PFSK-1 (cell line): ENCODE measurements around the gene RSPH1.

Experiments
- FOXP2 ChIP-seq: optimal IDR thresholded peaks from 2 replicates; pipeline ENCODE3; 2011; ENCODE audit warnings: borderline replicate concordance, control low read depth, inconsistent platforms; ENCODE audit not compliant: insufficient read depth; ENCODE audit errors: extremely low read length, extremely low read depth
- POLR2AphosphoS5 ChIP-seq: IDR thresholded peaks from 2 replicates; pipeline ENCODE4 v1.6.1; 2012; ENCODE audit warnings: low read depth, mild to moderate bottlenecking, control low read depth, low read length, moderate library complexity
- REST ChIP-seq, 2 experiments: IDR thresholded peaks; 2 replicates each; pipeline versions ENCODE4 v1.6.1 to v1.8.0; 2011 to 2012; ENCODE audit warnings: low read depth in 2 of 2, low read length in 2 of 2, control low read depth in 1 of 2, inconsistent platforms in 1 of 2, mild to moderate bottlenecking in 1 of 2, moderate library complexity in 1 of 2; ENCODE audit not compliant: insufficient read depth in 1 of 2
- SIN3A ChIP-seq: IDR thresholded peaks from 2 replicates; pipeline ENCODE4 v1.6.1; 2012; ENCODE audit warnings: mild to moderate bottlenecking, low read length, moderate library complexity, borderline replicate concordance; ENCODE audit not compliant: insufficient read depth
- TAF1 ChIP-seq: IDR thresholded peaks from 2 replicates; pipeline ENCODE4 v1.6.1; 2012; ENCODE audit warnings: low read length, control low read depth, borderline replicate concordance; ENCODE audit not compliant: insufficient read depth

RSPH1 gene

GRCh38 chr21:42532466-42533181 is 36.6 kb upstream of the RSPH1 start:
- TF ChIP-seq FOXP2: no peak
- TF ChIP-seq TAF1: no peak
- TF ChIP-seq REST (IDR thresholded peaks at IDR 0.05; ENCODE audit: insufficient read depth in 1 of 2, low read depth in 2 of 2, low read length in 2 of 2): no peak
- TF ChIP-seq POLR2AphosphoS5: no peak
- TF ChIP-seq SIN3A: no peak

- TF ChIP-seq FOXP2 (no peak), REST (IDR thresholded peaks at IDR 0.05; ENCODE audit: insufficient read depth in 1 of 2, low read depth in 2 of 2, low read length in 2 of 2) (no peak), TAF1 (no peak), POLR2AphosphoS5 (no peak), SIN3A (no peak)
Observed at GRCh38 chr21:42531771-42532170, 35.7 kb upstream of the RSPH1 start.

- no peak for TF ChIP-seq FOXP2
- TF ChIP-seq REST (IDR thresholded peaks at IDR 0.05; ENCODE audit: insufficient read depth in 1 of 2, low read depth in 2 of 2, low read length in 2 of 2): no peak
- TF ChIP-seq TAF1: no peak
- no peak for TF ChIP-seq POLR2AphosphoS5
- no peak for TF ChIP-seq SIN3A
Observed at GRCh38 chr21:42530167-42530518, 34.1 kb upstream of the RSPH1 start.

GRCh38 chr21:42527489-42528158 is 31.6 kb upstream of the RSPH1 start:
- no peak for TF ChIP-seq TAF1
- TF ChIP-seq REST (IDR thresholded peaks at IDR 0.05; ENCODE audit: insufficient read depth in 1 of 2, low read depth in 2 of 2, low read length in 2 of 2): no peak
- TF ChIP-seq POLR2AphosphoS5: no peak
- TF ChIP-seq SIN3A: no peak
- no peak for TF ChIP-seq FOXP2
